MCF 10A (cell line): ENCODE measurements around the gene CPE. TPM values are rescaled to one million over a fixed set of nuclear protein-coding genes. Genes with fewer than 3 reads are reported as not detected.

Experiments used
- BruUV-seq: library from RNA; stranded (reverse); fragments of 400-500 nt; replicated peaks from 2 replicates; lab custom pipeline; 2021; lab: Mats Ljungman, UMichigan
- CTCF ChIA-PET: fragments of 300-600 bp; sonication (Branson Sonifier 250); formaldehyde crosslinking; extraction: SDS; loops from one replicate; lab custom pipeline; 2021; ENCODE audit warnings: antibody characterized with exemption, inconsistent platforms; lab: Yijun Ruan, JAX
- POLR2A ChIA-PET: fragments of 300-600, 350-650 bp; sonication (Branson Sonifier 250); formaldehyde crosslinking; extraction: SDS; loops from one replicate; lab custom pipeline; 2020; ENCODE audit warnings: antibody characterized with exemption, inconsistent platforms; lab: Yijun Ruan, JAX
- DNase-seq: peaks from one replicate; pipeline ENCODE4 v3.0.0-alpha.2; 2018; ENCODE audit not compliant: unreplicated experiment
- H3K27ac Mint-ChIP-seq: one replicate; pipeline ENCODE4 v1.8.0; 2022; ENCODE audit warnings: mild to moderate bottlenecking, low read depth, mixed read lengths; ENCODE audit not compliant: unreplicated experiment
- H3K27me3 Mint-ChIP-seq: one replicate; pipeline ENCODE4 v1.8.0; 2022; ENCODE audit warnings: mixed read lengths; ENCODE audit not compliant: insufficient read depth, unreplicated experiment
- H3K36me3 Mint-ChIP-seq: one replicate; pipeline ENCODE4 v1.8.0; 2022; ENCODE audit warnings: mild to moderate bottlenecking, moderate library complexity, mixed read lengths; ENCODE audit not compliant: insufficient read depth, unreplicated experiment
- H3K4me1 Mint-ChIP-seq: one replicate; pipeline ENCODE4 v1.8.0; 2022; ENCODE audit warnings: mixed read lengths; ENCODE audit not compliant: insufficient read depth, unreplicated experiment
- H3K4me3 Mint-ChIP-seq: one replicate; pipeline ENCODE4 v1.8.0; 2022; ENCODE audit warnings: mild to moderate bottlenecking, moderate library complexity, mixed read lengths; ENCODE audit not compliant: unreplicated experiment
- H3K9me3 Mint-ChIP-seq: one replicate; pipeline ENCODE4 v1.8.0; 2022; ENCODE audit warnings: mixed read lengths; ENCODE audit not compliant: unreplicated experiment
- CTCF ChIP-seq: fragments of 200-600 bp; IDR thresholded peaks from one replicate; pipeline ENCODE4 v1.8.0; 2022; ENCODE audit warnings: antibody characterized with exemption, mild to moderate bottlenecking; ENCODE audit not compliant: unreplicated experiment
- intact Hi-C: fragments of 100-400 bp; cut with micrococcal nuclease; formaldehyde crosslinking; loops from 2 replicates; pipeline ENCODE4 v1.14.1; 2022
- total RNA-seq: library from RNA; stranded (reverse); gene quantifications from 2 replicates; pipeline ENCODE4 v1.2.3, GENCODE V29; 2022

Gene CPE
- total RNA-seq, 1 experiment from 2014 or later, result 8.3 TPM

- intact Hi-C loops, result no loop called here
- BruUV-seq, result no TSS peak
- no peak for TF ChIP-seq CTCF
- Mint-ChIP-seq H3K36me3 (no peaks in the 10 kb centered on the region), H3K9me3 (no peaks in the 10 kb centered on the region), H3K27ac (peak overlapping the region; percentile 55), H3K4me1 (peaks cover 38% of the 10 kb centered on the region), H3K4me3 (peak overlapping the region; percentile 26), H3K27me3 (no peaks in the 10 kb centered on the region)
- ChIA-PET POLR2A (interaction anchor here (0.6 to 3.0 kb wide), 16 partner anchors 10 to 246 kb away, joined by 3 to 13 read pairs (median 4); partner anchors contain the start of genes MSMO1 and TMEM192), CTCF (interaction anchor here (0.7 to 12.7 kb wide), 9 partner anchors 19 to 1718 kb away, joined by 3 to 92 read pairs (median 5); partner anchors contain the start of gene CPE)
- DNase-seq, result peak; percentile 81
Observed at GRCh38 chr4:165359506-165359905, 19.3 kb upstream of the CPE start.

- CTCF ChIA-PET, result interaction anchor here (0.7 to 12.7 kb wide), 3 partner anchors 71 to 727 kb away, joined by 3 to 92 read pairs (median 3); no protein-coding TSS in a partner anchor
- Mint-ChIP-seq H3K27ac (peak overlapping the region; percentile 55), H3K36me3 (no peaks in the 10 kb centered on the region), H3K4me1 (peaks cover 38% of the 10 kb centered on the region), H3K9me3 (no peaks in the 10 kb centered on the region), H3K27me3 (no peaks in the 10 kb centered on the region), H3K4me3 (no peak overlapping the region)
- POLR2A ChIA-PET, result interaction anchor here (0.7 to 3.0 kb wide), 14 partner anchors 9 to 247 kb away, joined by 3 to 13 read pairs (median 4); partner anchors contain the start of genes MSMO1 and TMEM192
- no TSS peak for BruUV-seq
- intact Hi-C loops, result no loop called here
- no peak for TF ChIP-seq CTCF
- DNase-seq, result no peak
Observed at GRCh38 chr4:165360041-165360695, 18.6 kb upstream of the CPE start.

- intact Hi-C loops, result no loop called here
- POLR2A ChIA-PET, result interaction anchor here (3.0 kb wide), 1 partner anchor 34 kb away, joined by 13 read pairs; the partner anchor contains the start of gene MSMO1
- Mint-ChIP-seq H3K4me1 (peaks cover 29% of the 10 kb centered on the region), H3K27me3 (no peaks in the 10 kb centered on the region), H3K36me3 (no peaks in the 10 kb centered on the region), H3K9me3 (no peaks in the 10 kb centered on the region), H3K27ac (no peak overlapping the region), H3K4me3 (no peak overlapping the region)
- no peak for DNase-seq
- TF ChIP-seq CTCF, result no peak
- BruUV-seq, result no TSS peak
- CTCF ChIA-PET, result interaction anchor here (0.7 kb wide), 1 partner anchor 31 kb away, joined by 3 read pairs; no protein-coding TSS in a partner anchor
Observed at GRCh38 chr4:165360985-165361670, 17.7 kb upstream of the CPE start.

GRCh38 chr4:165361810-165362209 is 17.0 kb upstream of the CPE start:
- no peak for TF ChIP-seq CTCF
- Mint-ChIP-seq H3K36me3 (no peaks in the 10 kb centered on the region), H3K4me1 (peaks cover 29% of the 10 kb centered on the region), H3K27me3 (no peaks in the 10 kb centered on the region), H3K27ac (no peak overlapping the region), H3K4me3 (no peak overlapping the region), H3K9me3 (no peaks in the 10 kb centered on the region)
- intact Hi-C loops, result no loop called here
- ChIA-PET POLR2A (interaction anchor here (0.9 to 3.0 kb wide), 2 partner anchors 34 to 157 kb away, joined by 3 to 13 read pairs; partner anchors contain the start of gene MSMO1), CTCF (interaction anchor here (0.7 kb wide), 1 partner anchor 31 kb away, joined by 3 read pairs; no protein-coding TSS in a partner anchor)
- no TSS peak for BruUV-seq
- DNase-seq, result no peak
